Upper lobe of left lung (tissue), 4 donors: ENCODE measurements around the gene PWWP2B.

Source experiments
- POLR2A ChIP-seq, 4 donors: fragments of 450-650 bp; IDR thresholded peaks; one replicate each; pipeline ENCODE4 v1.5.1; 2016 to 2017; ENCODE audit warnings: antibody characterized with exemption in 4 of 4, mild to moderate bottlenecking in 2 of 4
- TF ChIP-seq, protein P1 (sequence below), 6 experiments: fragments of 450-650 bp in 4 of 6; fragments of 200-600 bp in 2 of 6; sonication (generic) in 2 of 6; IDR thresholded peaks; one replicate each; pipeline ENCODE4 v1.5.1; 2016 to 2019; ENCODE audit warnings: antibody characterized with exemption in 6 of 6

DNA sequence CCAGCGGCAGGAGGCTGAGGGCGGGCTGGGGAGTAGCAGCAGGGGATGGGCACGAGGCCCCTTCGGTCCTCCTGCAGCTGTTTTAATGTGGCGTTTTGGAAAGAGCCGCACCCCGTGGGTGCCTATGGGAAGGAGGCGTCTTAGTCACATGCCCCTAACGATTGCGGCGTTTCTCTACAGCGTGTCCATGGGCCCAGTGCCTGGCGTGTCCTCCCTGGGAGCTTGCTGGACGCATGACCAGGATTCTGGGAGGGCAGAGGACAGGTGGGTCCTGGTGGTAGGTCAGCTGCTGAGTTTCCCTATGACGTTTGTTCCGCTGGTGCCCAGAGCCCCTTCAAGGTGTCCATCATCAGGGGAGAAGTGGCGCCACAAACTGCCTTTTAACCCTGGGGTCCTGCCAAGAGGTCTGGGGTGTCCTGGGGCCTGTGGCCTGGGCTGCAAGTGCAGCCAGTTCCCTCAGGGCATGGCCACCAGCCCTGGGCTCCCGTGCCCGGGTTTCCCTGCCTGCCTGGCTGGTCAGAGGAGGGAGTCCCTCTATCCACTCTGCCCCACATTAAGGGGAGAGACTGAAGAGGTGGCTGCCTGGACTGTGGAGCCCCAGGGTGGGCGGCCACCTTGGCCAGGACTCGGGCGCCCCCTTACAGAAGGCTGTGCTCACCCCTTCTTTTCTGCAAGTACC is 48.7 kb downstream of the PWWP2B start:
- TF ChIP-seq, protein P1, sequence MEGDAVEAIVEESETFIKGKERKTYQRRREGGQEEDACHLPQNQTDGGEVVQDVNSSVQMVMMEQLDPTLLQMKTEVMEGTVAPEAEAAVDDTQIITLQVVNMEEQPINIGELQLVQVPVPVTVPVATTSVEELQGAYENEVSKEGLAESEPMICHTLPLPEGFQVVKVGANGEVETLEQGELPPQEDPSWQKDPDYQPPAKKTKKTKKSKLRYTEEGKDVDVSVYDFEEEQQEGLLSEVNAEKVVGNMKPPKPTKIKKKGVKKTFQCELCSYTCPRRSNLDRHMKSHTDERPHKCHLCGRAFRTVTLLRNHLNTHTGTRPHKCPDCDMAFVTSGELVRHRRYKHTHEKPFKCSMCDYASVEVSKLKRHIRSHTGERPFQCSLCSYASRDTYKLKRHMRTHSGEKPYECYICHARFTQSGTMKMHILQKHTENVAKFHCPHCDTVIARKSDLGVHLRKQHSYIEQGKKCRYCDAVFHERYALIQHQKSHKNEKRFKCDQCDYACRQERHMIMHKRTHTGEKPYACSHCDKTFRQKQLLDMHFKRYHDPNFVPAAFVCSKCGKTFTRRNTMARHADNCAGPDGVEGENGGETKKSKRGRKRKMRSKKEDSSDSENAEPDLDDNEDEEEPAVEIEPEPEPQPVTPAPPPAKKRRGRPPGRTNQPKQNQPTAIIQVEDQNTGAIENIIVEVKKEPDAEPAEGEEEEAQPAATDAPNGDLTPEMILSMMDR (IDR thresholded peaks at IDR 0.05), result no peak
- TF ChIP-seq POLR2A (IDR thresholded peaks at IDR 0.05), result no peak
